ENCODE measurements around the gene ADCY3. TPM values are rescaled to one million over a fixed set of nuclear protein-coding genes. Genes with fewer than 3 reads are reported as not detected.

Gene ADCY3
- total and polyA plus RNA-seq, 9 of the 15 experiments (the other 6 are each of a cell fraction or from before 2014, with no cell fraction given) = 1.5 to 54.8 (median 26.3) TPM

- no peak for TF ChIP-seq CTBP1 (IDR thresholded peaks at IDR 0.05; ENCODE audit: borderline replicate concordance)
- TF ChIP-seq CBX3 (IDR thresholded peaks at IDR 0.05; ENCODE audit: borderline replicate concordance in 1 of 2, low read length in 2 of 2) = no peak
- no peak for TF ChIP-seq IFI16 (CRISPR knock-in tag; IDR thresholded peaks at IDR 0.05)
- TF ChIP-seq ZNF146 (CRISPR knock-in tag; IDR thresholded peaks at IDR 0.05; ENCODE audit: unreplicated experiment) = no peak
- no peak for TF ChIP-seq ZNF12 (CRISPR knock-in tag; IDR thresholded peaks at IDR 0.05)
- no peak for TF ChIP-seq ZNF175 (CRISPR knock-in tag; IDR thresholded peaks at IDR 0.05; ENCODE audit: low read depth)
- TF ChIP-seq SMAD1 (IDR thresholded peaks at IDR 0.05; ENCODE audit: low read depth, low read length, partially characterized antibody) = no peak
- TF ChIP-seq ZNF263 (CRISPR knock-in tag; IDR thresholded peaks at IDR 0.05; ENCODE audit: borderline replicate concordance) = no peak
- TF ChIP-seq ZC3H11A (IDR thresholded peaks at IDR 0.05; ENCODE audit: low read depth, low read length) = no peak
Measured at GRCh38 chr2:24850944-24851343, 69.1 kb downstream of the ADCY3 start (continued).

GRCh38 chr2:24845691-24846090 is 74.3 kb downstream of the ADCY3 start:
- Histone ChIP-seq H3K4me3 (no peak overlapping the region), H3K9ac (ENCODE audit: insufficient read depth in 1 of 2, low read depth in 2 of 2, low read length in 2 of 2) (no peak overlapping the region), H3K4me2 (ENCODE audit: insufficient read depth, low read length) (no peak overlapping the region), H3K27ac (ENCODE audit: extremely low read depth, low read depth, low read length) (no peak overlapping the region), H2AFZ (ENCODE audit: low read depth, low read length) (no peak overlapping the region), H3K9me1 (ENCODE audit: control insufficient read depth, insufficient read depth, low read length) (no peaks in the 10 kb centered on the region), H3K9me3 (replicated peaks; ENCODE audit: control insufficient read depth, insufficient read depth, low read depth, low read length) (no peaks in the 10 kb centered on the region), H4K20me1 (replicated peaks; ENCODE audit: control insufficient read depth, insufficient read depth, low read length) (no peaks in the 10 kb centered on the region), H3K4me1 (replicated peaks in 1 of 2; ENCODE audit: control insufficient read depth in 2 of 2, insufficient read depth in 2 of 2, low read length in 2 of 2) (peaks cover 0 to 3% of the 10 kb centered on the region in 2 experiments; a peak in 1 of 5 replicates), H3K27me3 (ENCODE audit: control insufficient read depth in 2 of 2, insufficient read depth in 2 of 2, low read length in 2 of 2) (no peaks in the 10 kb centered on the region), H3K36me3 (ENCODE audit: control insufficient read depth, insufficient read depth, low read length) (peaks cover 19% of the 10 kb centered on the region; the same call in 1 of the 3 replicates), H3K79me2 (ENCODE audit: control insufficient read depth, insufficient read depth, low read length) (no peaks in the 10 kb centered on the region)
- CTCF ChIA-PET (ENCODE audit: low intra/inter-chr PET ratio) = no interaction called here
- BruUV-seq (replicated peaks) = no TSS peak
- DNase-seq (ENCODE audit: extremely low read depth in 1 of 4, low spot score in 3 of 4) (no peak), FAIRE-seq (no peak), ATAC-seq (no peak)
- intact Hi-C loops (cut with micrococcal nuclease) = no loop called here
- in situ Hi-C loops (cut with MboI) = no loop called here
- POLR2A ChIA-PET = no interaction called here
- 90% methylated on average over 5 of the region's 5 CpGs for WGBS (ENCODE audit: insufficient coverage, low coverage, missing lambda C conversion rate)
- TF ChIP-seq RBM15 (IDR thresholded peaks at IDR 0.05; ENCODE audit: insufficient read depth, low read length) (no peak), TCF7 (IDR thresholded peaks at IDR 0.05; ENCODE audit: borderline replicate concordance) (no peak), ZNF398 (CRISPR knock-in tag; IDR thresholded peaks at IDR 0.05) (no peak), DIDO1 (tag; IDR thresholded peaks at IDR 0.05; ENCODE audit: low read depth) (no peak)
